ENCODE data around the gene MATN1.

MATN1 gene

DNA sequence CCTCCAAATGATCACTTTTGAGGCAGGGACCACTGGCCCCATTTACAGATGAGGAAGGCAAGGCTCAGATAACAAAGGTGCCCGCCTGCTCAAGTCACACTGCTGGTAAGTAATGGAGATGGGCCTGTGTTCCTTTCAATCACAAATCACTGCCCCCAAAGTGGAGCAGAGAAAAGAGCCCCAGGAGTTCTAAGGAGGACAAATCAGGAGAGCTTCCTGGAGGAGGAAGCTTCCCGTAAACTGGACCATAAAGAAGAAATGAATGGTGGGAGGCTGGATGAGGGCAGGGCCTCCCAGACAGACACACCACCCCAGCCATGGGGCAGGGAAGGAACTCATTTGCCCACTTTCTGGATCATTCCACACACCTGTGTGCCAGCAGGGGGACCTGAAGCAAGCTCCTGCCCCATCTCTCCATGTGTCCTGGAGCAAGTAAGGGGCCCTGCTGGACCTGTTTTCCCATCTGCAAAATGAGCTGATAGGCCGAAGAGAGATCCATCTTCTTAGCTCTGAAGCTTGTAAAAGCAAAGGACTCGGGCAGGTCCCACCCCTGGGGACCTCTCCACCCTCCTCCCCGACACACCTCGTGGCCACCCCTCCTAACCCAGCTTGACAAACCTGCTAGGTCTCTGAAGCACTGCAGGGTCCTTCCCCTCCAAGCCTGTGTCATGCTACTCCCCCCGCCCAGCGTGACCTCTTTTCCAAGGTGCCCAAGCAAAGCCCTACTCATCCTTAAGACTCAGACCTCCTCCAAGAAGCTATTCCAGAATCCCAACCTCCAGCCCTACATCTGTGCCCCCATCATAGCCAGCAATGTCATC, 28.7 kb upstream of the MATN1 start:
- DNase-seq (ENCODE audit: low read depth), result no peak
- H3K4me3 ChIP-seq (ENCODE audit: low read depth, low read length), result peak overlapping the region; percentile 92
- TF ChIP-seq, protein P1, sequence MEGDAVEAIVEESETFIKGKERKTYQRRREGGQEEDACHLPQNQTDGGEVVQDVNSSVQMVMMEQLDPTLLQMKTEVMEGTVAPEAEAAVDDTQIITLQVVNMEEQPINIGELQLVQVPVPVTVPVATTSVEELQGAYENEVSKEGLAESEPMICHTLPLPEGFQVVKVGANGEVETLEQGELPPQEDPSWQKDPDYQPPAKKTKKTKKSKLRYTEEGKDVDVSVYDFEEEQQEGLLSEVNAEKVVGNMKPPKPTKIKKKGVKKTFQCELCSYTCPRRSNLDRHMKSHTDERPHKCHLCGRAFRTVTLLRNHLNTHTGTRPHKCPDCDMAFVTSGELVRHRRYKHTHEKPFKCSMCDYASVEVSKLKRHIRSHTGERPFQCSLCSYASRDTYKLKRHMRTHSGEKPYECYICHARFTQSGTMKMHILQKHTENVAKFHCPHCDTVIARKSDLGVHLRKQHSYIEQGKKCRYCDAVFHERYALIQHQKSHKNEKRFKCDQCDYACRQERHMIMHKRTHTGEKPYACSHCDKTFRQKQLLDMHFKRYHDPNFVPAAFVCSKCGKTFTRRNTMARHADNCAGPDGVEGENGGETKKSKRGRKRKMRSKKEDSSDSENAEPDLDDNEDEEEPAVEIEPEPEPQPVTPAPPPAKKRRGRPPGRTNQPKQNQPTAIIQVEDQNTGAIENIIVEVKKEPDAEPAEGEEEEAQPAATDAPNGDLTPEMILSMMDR (IDR thresholded peaks at IDR 0.05; ENCODE audit: low read depth, low read length, missing control alignments), result peak; percentile 10

DNA sequence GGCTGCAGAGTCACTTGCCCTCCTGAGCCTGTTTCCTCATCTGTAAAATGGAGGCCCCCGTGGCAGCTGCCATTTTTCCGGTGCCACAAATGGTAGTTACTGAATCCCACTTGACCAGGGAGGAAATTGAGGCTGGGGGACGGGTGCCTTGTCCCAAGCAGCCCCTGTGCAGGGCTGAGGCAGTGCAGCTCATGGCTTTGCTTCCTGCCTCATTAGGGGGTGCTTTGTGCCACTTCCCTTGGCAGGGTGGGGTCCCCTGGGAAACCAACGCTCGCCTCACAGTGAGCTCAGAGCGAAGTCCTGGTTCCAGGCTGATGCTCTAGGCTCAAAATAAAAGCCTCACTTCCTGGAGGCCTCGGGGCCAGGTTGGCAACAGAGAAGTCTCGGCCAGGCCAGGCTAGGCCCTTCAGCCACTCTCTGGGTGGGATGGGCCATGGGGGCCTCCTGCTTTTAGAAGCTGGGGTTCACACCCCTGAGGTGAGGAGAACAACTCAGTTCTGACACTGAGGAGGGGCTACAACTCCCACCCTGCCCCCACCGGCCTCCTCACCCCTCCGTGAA, 27.4 kb upstream of the MATN1 start:
- DNase-seq (ENCODE audit: low read depth), result no peak

DNA sequence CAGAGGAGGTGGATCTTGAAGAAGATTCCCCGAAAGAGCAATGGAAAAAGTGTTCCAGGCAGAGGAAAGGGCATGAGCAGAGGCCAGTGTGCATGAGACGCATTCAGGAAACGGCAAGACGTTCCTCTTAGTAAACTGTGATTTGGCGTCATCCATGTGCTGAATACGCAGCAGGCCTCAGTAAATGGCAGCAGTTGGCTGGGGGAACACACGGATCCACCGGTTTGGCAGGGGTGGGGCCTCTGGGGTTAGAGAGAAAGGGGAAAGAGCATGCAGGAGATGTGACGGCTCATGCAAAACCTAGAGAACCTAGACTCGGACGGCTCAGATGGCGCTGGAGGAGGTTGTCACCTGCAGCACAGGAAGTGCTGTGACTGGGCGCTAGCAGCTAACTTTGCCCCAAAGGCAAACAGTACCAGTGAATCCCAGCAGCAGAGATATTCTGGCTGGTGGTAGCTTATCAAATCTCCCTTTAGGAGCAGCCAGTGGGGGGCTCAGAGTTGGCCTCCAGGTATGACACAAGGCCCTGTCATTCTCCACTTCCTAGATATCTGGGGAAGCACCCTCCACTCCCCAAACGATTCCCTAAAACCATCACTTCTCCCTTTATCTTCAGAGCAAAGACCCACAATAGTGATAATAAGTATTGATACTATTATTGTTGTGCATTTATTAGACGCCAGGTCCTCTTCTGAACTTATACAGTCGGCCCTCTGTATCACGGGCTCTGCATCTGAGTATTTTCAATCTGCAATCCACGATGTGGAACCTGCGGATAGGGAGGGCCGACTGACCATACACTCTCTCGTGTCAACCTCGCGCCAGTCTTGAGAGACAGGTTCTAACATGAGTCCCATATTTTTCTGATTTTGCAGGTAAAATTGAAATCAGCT, 26.6 kb upstream of the MATN1 start:
- TF ChIP-seq, protein P1 (IDR thresholded peaks at IDR 0.05; ENCODE audit: low read depth, low read length, missing control alignments), result no peak
- H3K4me3 ChIP-seq (ENCODE audit: low read depth, low read length), result peak overlapping the region; percentile 92
- peak; percentile 82 for DNase-seq (ENCODE audit: low read depth)

More for the DNA sequence above, 27.4 kb upstream of the MATN1 start:
- peak overlapping the region; percentile 92 for H3K4me3 ChIP-seq (ENCODE audit: low read depth, low read length)
- TF ChIP-seq, protein P1 (IDR thresholded peaks at IDR 0.05; ENCODE audit: low read depth, low read length, missing control alignments), result no peak

DNA sequence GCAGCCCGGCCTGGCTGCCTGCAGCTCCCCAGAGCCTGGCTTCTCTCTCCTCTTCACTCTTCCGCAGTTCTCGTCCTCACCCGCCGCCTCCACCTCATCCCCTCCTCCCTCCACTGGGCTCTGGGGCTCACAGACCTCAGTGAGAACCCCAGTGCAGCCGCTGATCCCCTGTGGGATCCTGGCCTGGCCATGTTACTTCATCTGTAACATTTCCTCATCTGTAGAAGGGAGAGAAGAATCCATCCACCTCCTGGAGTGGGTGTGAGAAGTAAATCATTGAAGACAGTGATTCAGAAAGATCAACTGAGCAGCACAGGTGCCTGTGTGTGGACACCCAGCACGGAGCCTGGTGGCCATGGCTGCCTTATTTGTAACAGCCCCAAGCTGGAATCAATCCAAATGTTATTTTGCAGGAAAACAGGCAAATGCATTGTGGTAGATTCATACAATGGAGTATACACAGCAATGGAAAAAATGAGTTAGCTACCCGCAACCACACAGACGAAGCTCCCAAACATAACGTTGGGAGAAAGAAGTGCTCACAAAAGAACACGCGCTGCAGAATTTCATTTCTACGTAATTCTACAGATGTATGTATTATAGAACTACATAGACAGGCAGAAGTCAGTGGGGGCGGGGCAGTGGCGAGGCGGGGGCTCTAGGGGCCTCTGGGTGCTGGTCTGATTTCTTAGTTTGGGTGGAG, 25.5 kb upstream of the MATN1 start:
- no peak for DNase-seq (ENCODE audit: low read depth)
- peak overlapping the region; percentile 92 for H3K4me3 ChIP-seq (ENCODE audit: low read depth, low read length)

DNA sequence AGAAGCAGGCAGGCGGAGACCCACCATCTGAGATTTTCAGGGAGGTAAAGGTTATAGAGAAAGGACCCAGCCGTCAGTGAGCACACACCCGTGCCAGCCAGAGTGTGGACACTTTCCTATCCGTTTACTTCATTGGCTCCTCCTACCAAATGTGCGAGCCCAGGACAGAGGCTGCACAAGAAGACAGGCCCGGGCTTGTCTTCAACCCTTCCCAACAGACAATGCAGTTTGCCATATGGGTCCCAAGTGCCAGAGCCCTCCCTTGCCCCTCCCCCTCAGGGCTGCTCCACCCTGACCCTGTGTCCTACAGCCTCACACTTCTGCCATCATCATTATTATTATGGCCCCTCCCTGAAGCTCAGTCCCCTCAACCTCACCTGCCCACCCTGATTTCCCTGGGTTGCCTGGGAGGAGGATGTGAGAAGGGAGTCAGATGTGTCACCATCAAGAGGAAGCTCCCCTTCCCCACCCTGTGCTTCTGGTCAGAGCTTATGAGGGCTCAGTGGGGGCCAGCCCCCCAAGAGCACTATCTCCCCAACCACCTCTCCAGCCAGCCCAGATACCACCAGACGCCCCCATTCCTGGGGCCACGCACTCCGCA, 24.8 kb upstream of the MATN1 start:
- DNase-seq (ENCODE audit: low read depth), result no peak
- TF ChIP-seq, protein P1 (IDR thresholded peaks at IDR 0.05; ENCODE audit: low read depth, low read length, missing control alignments), result no peak
- H3K4me3 ChIP-seq (ENCODE audit: low read depth, low read length), result peak overlapping the region; percentile 92

More for the DNA sequence above, 25.5 kb upstream of the MATN1 start:
- TF ChIP-seq, protein P1 (IDR thresholded peaks at IDR 0.05; ENCODE audit: low read depth, low read length, missing control alignments), result no peak
